Suprapubic skin (tissue), 4 donors: ENCODE data around the gene CBFA2T3.

Experiments
- CTCF ChIP-seq, 2 donors: fragments of 200-600 bp in 1 of 2; fragments of 450-650 bp in 1 of 2; sonication (generic) in 1 of 2; IDR thresholded peaks; one replicate each; pipeline ENCODE4 v1.5.1; 2016 to 2019; ENCODE audit warnings: antibody characterized with exemption in 2 of 2, mild to moderate bottlenecking in 1 of 2, moderate library complexity in 1 of 2
- POLR2A ChIP-seq, 2 donors: fragments of 450-650 bp; IDR thresholded peaks; one replicate each; pipeline ENCODE4 v1.6.1; 2017; ENCODE audit warnings: antibody characterized with exemption in 2 of 2, mild to moderate bottlenecking in 2 of 2, moderate library complexity in 2 of 2
- POLR2AphosphoS5 ChIP-seq, 3 donors: sonication (generic); formaldehyde crosslinking; IDR thresholded peaks; one replicate each; pipeline ENCODE4 v1.6.1; 2017; ENCODE audit warnings: antibody characterized with exemption in 3 of 3

- no peak for TF ChIP-seq POLR2A (IDR thresholded peaks at IDR 0.05)
- no peak for TF ChIP-seq POLR2AphosphoS5 (IDR thresholded peaks at IDR 0.05)
- TF ChIP-seq CTCF (IDR thresholded peaks at IDR 0.05): no peak
Observed at GRCh38 chr16:88982286-88983084, 5.5 kb upstream of the CBFA2T3 start.
